ENCODE data around the gene MEIOB. TPM values are rescaled to one million over a fixed set of nuclear protein-coding genes. Genes with fewer than 3 reads are reported as not detected.
"Not testable (repeated sequence)": the region's sequence is repeated elsewhere in the genome, so short reads cannot be mapped to it uniquely, and the experiment has no call there.

MEIOB gene
- total RNA-seq, 2 experiments from 2014 or later = not detected

DNA sequence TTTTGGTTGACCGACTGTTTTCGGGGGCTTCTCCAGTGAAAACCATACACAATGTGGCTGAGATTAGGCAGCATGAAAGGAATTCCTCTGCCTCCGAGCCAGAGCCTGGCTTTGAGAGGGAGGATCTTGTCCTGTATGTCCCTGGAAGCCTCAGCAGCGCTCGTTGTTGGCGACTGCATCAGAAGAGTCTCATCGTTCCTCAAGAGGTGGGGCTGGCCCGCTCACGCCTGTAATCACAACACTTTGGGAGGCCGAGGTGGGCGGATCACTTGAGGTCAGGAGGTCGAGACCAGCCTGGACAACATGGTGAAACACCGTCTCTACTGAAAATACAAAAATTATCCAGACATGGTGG, 31.2 kb upstream of the MEIOB start:
- peaks cover 6% of the 10 kb centered on the region for H3K27me3 Mint-ChIP-seq
- DNase-seq = no peak
- no peak overlapping the region for H3K27ac Mint-ChIP-seq
- POLR2A ChIA-PET = no interaction called here
- H3K36me3 Mint-ChIP-seq = no peaks in the 10 kb centered on the region
- intact Hi-C loops (cut with micrococcal nuclease) = no loop called here
- no peaks in the 10 kb centered on the region for H3K9me3 Mint-ChIP-seq
- no peak overlapping the region for H3K4me3 Mint-ChIP-seq
- H3K4me1 Mint-ChIP-seq (ENCODE audit: low read depth) = no peaks in the 10 kb centered on the region
- CTCF ChIA-PET = no interaction called here

GRCh38 chr16:1902547-1903219, 30.7 kb upstream of the MEIOB start:
- peaks cover 6% of the 10 kb centered on the region for H3K27me3 Mint-ChIP-seq
- ChIA-PET CTCF (no interaction called here), POLR2A (no interaction called here)
- H3K4me1 Mint-ChIP-seq (ENCODE audit: low read depth) = no peaks in the 10 kb centered on the region
- intact Hi-C loops (cut with micrococcal nuclease) = no loop called here
- H3K36me3 Mint-ChIP-seq = no peaks in the 10 kb centered on the region
- no peak overlapping the region for H3K27ac Mint-ChIP-seq
- no peaks in the 10 kb centered on the region for H3K9me3 Mint-ChIP-seq
- no peak overlapping the region for H3K4me3 Mint-ChIP-seq
- DNase-seq = no peak

DNA sequence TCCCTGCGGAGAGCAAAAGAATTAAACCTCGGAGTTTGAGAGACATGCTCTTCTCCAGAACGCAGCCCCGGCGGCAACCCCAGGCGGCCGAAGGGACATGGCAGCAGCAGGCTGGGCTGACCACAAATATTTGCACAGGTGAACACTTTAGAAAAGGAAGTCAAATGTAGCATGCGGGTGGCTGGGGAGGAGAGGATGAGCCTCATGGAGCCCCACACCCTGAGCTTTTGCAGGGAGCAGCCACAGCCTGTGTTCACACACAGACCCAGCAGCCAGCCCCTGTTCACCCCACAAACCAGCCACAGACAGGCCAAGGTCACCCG, 28.4 kb upstream of the MEIOB start:
- H3K27me3 Mint-ChIP-seq = peaks cover 3% of the 10 kb centered on the region
- DNase-seq = no peak
- H3K27ac Mint-ChIP-seq = no peak overlapping the region
- H3K4me1 Mint-ChIP-seq (ENCODE audit: low read depth) = no peaks in the 10 kb centered on the region
- intact Hi-C loops (cut with micrococcal nuclease) = no loop called here
- no peak overlapping the region for H3K4me3 Mint-ChIP-seq
- no peaks in the 10 kb centered on the region for H3K36me3 Mint-ChIP-seq
- CTCF ChIA-PET = no interaction called here
- POLR2A ChIA-PET = no interaction called here
- no peaks in the 10 kb centered on the region for H3K9me3 Mint-ChIP-seq

GRCh38 chr16:1899641-1900451, 27.9 kb upstream of the MEIOB start:
- ChIA-PET POLR2A (interaction anchor here (0.7 kb wide), 1 partner anchor 75 kb away, joined by 7 read pairs; no protein-coding TSS in a partner anchor), CTCF (no interaction called here)
- DNase-seq = no peak
- Mint-ChIP-seq H3K27me3 (peaks cover 3% of the 10 kb centered on the region), H3K36me3 (no peaks in the 10 kb centered on the region), H3K4me1 (ENCODE audit: low read depth) (no peaks in the 10 kb centered on the region), H3K4me3 (no peak overlapping the region), H3K9me3 (no peaks in the 10 kb centered on the region), H3K27ac (no peak overlapping the region)
- intact Hi-C loops (cut with micrococcal nuclease) = no loop called here

GRCh38 chr16:1897692-1898091, 25.7 kb upstream of the MEIOB start:
- DNase-seq; CTCF ChIA-PET; H3K9me3 Mint-ChIP-seq; H3K4me1 Mint-ChIP-seq (ENCODE audit: low read depth); H3K36me3 Mint-ChIP-seq; POLR2A ChIA-PET; H3K27me3 Mint-ChIP-seq; H3K27ac Mint-ChIP-seq; intact Hi-C loops (cut with micrococcal nuclease); H3K4me3 Mint-ChIP-seq: not testable (repeated sequence)

DNA sequence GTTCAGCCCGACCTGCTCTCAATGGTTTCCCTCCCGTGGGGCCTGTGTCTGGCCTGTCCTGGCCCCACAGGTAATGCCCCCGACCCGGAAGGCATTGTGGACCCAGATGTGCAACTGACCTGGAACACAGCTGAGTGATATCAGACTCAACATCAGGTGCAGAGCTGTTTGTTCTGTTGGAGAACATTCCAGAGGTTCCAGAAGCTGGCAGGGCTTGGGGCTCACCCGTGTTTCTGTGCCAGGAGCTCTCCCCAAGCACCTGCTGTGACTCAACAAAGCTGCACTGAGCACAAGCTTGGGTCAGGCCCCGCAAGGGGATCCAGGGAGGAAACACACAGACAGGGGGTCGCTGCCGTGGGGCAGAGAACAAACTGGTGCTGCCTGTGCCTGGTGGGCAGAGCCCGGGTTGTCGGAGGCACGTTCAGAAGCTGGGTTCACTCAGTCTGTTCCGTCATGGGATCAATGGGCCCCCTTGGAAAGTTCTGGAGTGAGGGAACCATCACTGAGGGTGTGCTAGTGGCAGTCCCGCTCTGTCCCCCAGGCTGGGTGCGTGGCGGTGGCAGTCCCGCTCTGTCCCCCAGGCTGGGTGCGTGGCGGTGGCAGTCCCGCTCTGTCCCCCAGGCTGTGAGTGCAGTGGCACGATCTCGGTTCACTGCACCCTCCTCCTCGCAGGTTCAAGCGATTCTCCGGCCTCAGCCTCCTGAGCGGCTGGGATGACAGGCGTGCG, 24.1 kb upstream of the MEIOB start:
- Mint-ChIP-seq H3K4me1 (ENCODE audit: low read depth) (no peaks in the 10 kb centered on the region), H3K4me3 (no peak overlapping the region), H3K27me3 (peaks cover 9% of the 10 kb centered on the region), H3K27ac (no peak overlapping the region), H3K9me3 (no peaks in the 10 kb centered on the region), H3K36me3 (no peaks in the 10 kb centered on the region)
- ChIA-PET CTCF (no interaction called here), POLR2A (no interaction called here)
- no peak for DNase-seq
- intact Hi-C loops (cut with micrococcal nuclease) = no loop called here

GRCh38 chr16:1895068-1895467, 23.1 kb upstream of the MEIOB start:
- no peak overlapping the region for H3K27ac Mint-ChIP-seq
- peaks cover 16% of the 10 kb centered on the region for H3K27me3 Mint-ChIP-seq
- no peaks in the 10 kb centered on the region for H3K4me1 Mint-ChIP-seq (ENCODE audit: low read depth)

DNA sequence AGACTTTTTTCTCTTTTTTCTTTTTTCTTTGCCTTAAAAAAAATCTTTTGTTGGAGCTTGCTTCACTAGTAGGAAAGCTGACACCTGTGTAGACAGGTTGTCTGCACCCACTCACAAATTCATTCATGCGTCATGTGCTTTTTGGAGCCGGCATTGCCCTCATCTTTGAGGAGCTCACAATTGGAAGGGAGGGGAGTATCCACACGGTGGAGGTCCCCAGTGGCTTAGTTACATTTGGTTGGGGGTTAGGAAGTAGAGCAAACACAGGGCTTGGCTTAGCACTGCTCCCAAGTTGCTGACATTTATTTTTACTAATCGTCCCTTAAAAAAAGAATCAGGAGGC, 18.7 kb upstream of the MEIOB start:
- Mint-ChIP-seq H3K4me3 (no peak overlapping the region), H3K27ac (no peak overlapping the region), H3K9me3 (no peaks in the 10 kb centered on the region), H3K36me3 (no peaks in the 10 kb centered on the region), H3K4me1 (ENCODE audit: low read depth) (no peaks in the 10 kb centered on the region), H3K27me3 (peaks cover 15% of the 10 kb centered on the region)
- ChIA-PET POLR2A (no interaction called here), CTCF (no interaction called here)
- intact Hi-C loops (cut with micrococcal nuclease) = no loop called here
- DNase-seq = no peak

More at GRCh38 chr16:1895068-1895467, 23.1 kb upstream of the MEIOB start:
- no peaks in the 10 kb centered on the region for H3K36me3 Mint-ChIP-seq
- intact Hi-C loops (cut with micrococcal nuclease) = no loop called here
- no peak overlapping the region for H3K4me3 Mint-ChIP-seq
- H3K9me3 Mint-ChIP-seq = no peaks in the 10 kb centered on the region
- no peak for DNase-seq
- ChIA-PET POLR2A (no interaction called here), CTCF (no interaction called here)

- POLR2A ChIA-PET = no interaction called here
- H3K4me3 Mint-ChIP-seq = no peak overlapping the region
- no peak for DNase-seq
- intact Hi-C loops (cut with micrococcal nuclease) = no loop called here
- H3K9me3 Mint-ChIP-seq = no peaks in the 10 kb centered on the region
- no peaks in the 10 kb centered on the region for H3K4me1 Mint-ChIP-seq (ENCODE audit: low read depth)
- peaks cover 16% of the 10 kb centered on the region for H3K27me3 Mint-ChIP-seq
- no peak overlapping the region for H3K27ac Mint-ChIP-seq
- H3K36me3 Mint-ChIP-seq = no peaks in the 10 kb centered on the region
- CTCF ChIA-PET = interaction anchor here (0.5 kb wide), 1 partner anchor 13 kb away, joined by 3 read pairs; no protein-coding TSS in a partner anchor
These were observed 18.2 kb upstream of the MEIOB start for GRCh38 chr16:1890024-1890707.

DNA sequence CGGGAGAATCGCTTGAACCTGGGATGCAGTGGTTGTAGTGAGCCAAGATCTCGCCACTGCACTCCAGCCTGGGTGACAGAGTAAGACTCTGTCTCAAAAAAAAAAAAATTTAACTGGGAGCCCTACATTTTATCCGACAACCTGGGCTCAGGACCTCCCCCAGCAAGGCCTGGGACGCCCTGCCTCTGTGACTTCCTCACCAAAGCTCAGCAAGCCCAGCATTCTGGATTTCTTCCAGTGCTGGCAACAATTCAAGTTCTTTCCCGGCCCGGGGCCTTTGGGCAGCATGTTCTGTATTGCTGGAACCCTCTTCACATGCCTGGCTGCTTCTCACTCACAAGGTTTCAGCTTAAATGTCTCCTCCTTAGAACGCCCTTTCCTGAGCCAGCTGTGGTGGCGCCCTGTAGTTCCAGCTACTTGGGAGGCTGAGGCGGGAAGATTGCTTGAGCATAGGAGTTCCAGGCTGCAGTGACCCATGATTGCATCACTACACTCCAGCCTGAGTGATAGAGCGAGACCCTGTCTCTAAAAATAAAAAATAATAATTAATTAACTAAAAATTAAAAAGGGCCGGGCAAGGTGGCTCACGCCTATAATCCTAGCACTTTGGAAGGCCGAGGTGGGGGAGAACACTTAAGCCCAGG, 15.9 kb upstream of the MEIOB start:
- POLR2A ChIA-PET = no interaction called here
- Mint-ChIP-seq H3K27ac (no peak overlapping the region), H3K4me3 (no peak overlapping the region), H3K36me3 (no peaks in the 10 kb centered on the region), H3K4me1 (ENCODE audit: low read depth) (no peaks in the 10 kb centered on the region), H3K27me3 (peaks cover 19% of the 10 kb centered on the region), H3K9me3 (no peaks in the 10 kb centered on the region)
- CTCF ChIA-PET = interaction anchor here (0.8 kb wide), 1 partner anchor 361 kb away, joined by 3 read pairs; no protein-coding TSS in a partner anchor
- no peak for DNase-seq
- intact Hi-C loops (cut with micrococcal nuclease) = no loop called here

DNA sequence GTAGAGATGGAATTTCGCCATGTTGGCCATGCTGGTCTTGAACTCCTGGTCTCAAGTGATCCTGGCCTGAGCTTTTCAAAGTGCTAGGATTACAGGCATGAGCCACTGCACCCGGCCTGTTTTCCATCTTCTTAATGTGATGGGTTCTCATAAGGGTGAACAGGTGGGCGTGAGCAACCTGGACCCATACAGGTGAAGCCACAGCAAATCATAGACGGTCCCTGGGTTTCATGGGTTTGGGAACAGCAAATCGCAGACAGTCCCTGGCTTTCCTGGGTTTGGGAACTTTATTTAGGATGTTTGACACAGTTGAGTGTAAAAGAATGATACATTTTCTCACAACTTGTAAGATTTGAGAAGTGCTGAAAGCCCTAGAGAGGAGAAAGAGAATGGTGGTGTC, 12.9 kb upstream of the MEIOB start:
- Mint-ChIP-seq H3K27ac (no peak overlapping the region), H3K4me3 (no peak overlapping the region), H3K9me3 (no peaks in the 10 kb centered on the region), H3K4me1 (ENCODE audit: low read depth) (no peaks in the 10 kb centered on the region), H3K27me3 (peaks cover 12% of the 10 kb centered on the region), H3K36me3 (no peaks in the 10 kb centered on the region)
- intact Hi-C loops (cut with micrococcal nuclease) = no loop called here
- ChIA-PET CTCF (interaction anchor here (0.8 kb wide), 1 partner anchor 9 kb away, joined by 3 read pairs; no protein-coding TSS in a partner anchor), POLR2A (no interaction called here)
- DNase-seq = no peak

GRCh38 chr16:1884155-1884760, 12.3 kb upstream of the MEIOB start:
- peaks cover 17% of the 10 kb centered on the region for H3K27me3 Mint-ChIP-seq
- POLR2A ChIA-PET = no interaction called here
- no peaks in the 10 kb centered on the region for H3K36me3 Mint-ChIP-seq
- H3K4me3 Mint-ChIP-seq = no peak overlapping the region
- no peak overlapping the region for H3K27ac Mint-ChIP-seq
- no peaks in the 10 kb centered on the region for H3K9me3 Mint-ChIP-seq
- DNase-seq = no peak
- CTCF ChIA-PET = interaction anchor here (0.8 kb wide), 1 partner anchor 8 kb away, joined by 3 read pairs; no protein-coding TSS in a partner anchor
- intact Hi-C loops (cut with micrococcal nuclease) = no loop called here
- no peaks in the 10 kb centered on the region for H3K4me1 Mint-ChIP-seq (ENCODE audit: low read depth)

Data from activated CD4-positive, alpha-beta memory T cell treated with anti-CD3 and anti-CD28 coated beads for 36 hours (primary cell).